HEK293 (cell line): ENCODE data around the gene POLD1.

Experiments used
- CTCF ChIP-seq: fragments of 450-650 bp; formaldehyde crosslinking; IDR thresholded peaks from 2 replicates; pipeline ENCODE4 v1.5.1; 2016; ENCODE audit warnings: missing biosample characterization, missing genetic modification characterization
- PATZ1 ChIP-seq: fragments of 450-650 bp; formaldehyde crosslinking; IDR thresholded peaks from 2 replicates; pipeline ENCODE4 v1.5.1; 2016; ENCODE audit warnings: missing biosample characterization, missing genetic modification characterization
- ZNF274 ChIP-seq, 2 experiments: fragments of 200-500 bp in 1 of 2; fragments of 450-650 bp in 1 of 2; sonication (Bioruptor generic) in 1 of 2; formaldehyde crosslinking in 1 of 2; IDR thresholded peaks; 2 replicates each; pipeline versions ENCODE4 v1.5.1 to v1.6.1; 2014 to 2016; ENCODE audit warnings: borderline replicate concordance in 1 of 2, inconsistent platforms in 1 of 2, low read length in 1 of 2, missing biosample characterization in 1 of 2, missing genetic modification characterization in 1 of 2

GRCh38 chr19:50356691-50357177 is 27.4 kb upstream of the POLD1 start:
- no peak for TF ChIP-seq ZNF274 (IDR thresholded peaks at IDR 0.05; ENCODE audit: low read length)
- no peak for TF ChIP-seq ZNF274 (tag by site-specific recombination; IDR thresholded peaks at IDR 0.05; ENCODE audit: borderline replicate concordance)
- TF ChIP-seq CTCF (tag by site-specific recombination): no peak
- no peak for TF ChIP-seq PATZ1
